H1 (cell line): Measurements from ENCODE around the gene ZMAT5. TPM values are rescaled to one million over a fixed set of nuclear protein-coding genes. Genes with fewer than 3 reads are reported as not detected.
A peak's percentile ranks its signal among the peaks of the same experiment; 100 is the strongest.

Experiments used
- CREB1 ChIP-seq: IDR thresholded peaks from 2 replicates; pipeline ENCODE4 v1.6.1; 2012; ENCODE audit warnings: inconsistent platforms
- EGR1 ChIP-seq: IDR thresholded peaks from 2 replicates; pipeline ENCODE4 v1.6.1; 2011; ENCODE audit warnings: low read depth, low read length, borderline replicate concordance
- GABPA ChIP-seq: IDR thresholded peaks from 2 replicates; pipeline ENCODE4 v1.6.1; 2011; ENCODE audit warnings: mild to moderate bottlenecking, low read length, moderate library complexity, borderline replicate concordance; ENCODE audit not compliant: insufficient read depth
- HDAC6 ChIP-seq: IDR thresholded peaks from one replicate; pipeline ENCODE4 v1.7.1; 2012; ENCODE audit warnings: low read depth, mild to moderate bottlenecking, inconsistent platforms, low read length, moderate library complexity
- JUN ChIP-seq: IDR thresholded peaks from 2 replicates; pipeline ENCODE4 v1.6.1; 2011; ENCODE audit warnings: low read depth, mild to moderate bottlenecking, improper control_type of control experiment, low read length
- KDM4A ChIP-seq: IDR thresholded peaks from one replicate; pipeline ENCODE4 v1.7.1; 2012; ENCODE audit warnings: low read depth, mild to moderate bottlenecking, moderate library complexity, low read length, inconsistent platforms; ENCODE audit not compliant: severe bottlenecking
- KDM5A ChIP-seq: fragments of 200-600 bp; IDR thresholded peaks from 2 replicates; pipeline ENCODE4 v1.7.1; 2012; ENCODE audit warnings: mild to moderate bottlenecking, low read length, inconsistent platforms, mixed read lengths
- POLR2A ChIP-seq, 2 experiments: IDR thresholded peaks; 1 replicate in 1 of 2; 2 replicates in 1 of 2; pipeline ENCODE4 v1.6.1; 2011; ENCODE audit warnings: low read depth in 2 of 2, low read length in 2 of 2, mild to moderate bottlenecking in 2 of 2; ENCODE audit errors: control extremely low read depth in 1 of 2
- POLR2AphosphoS5 ChIP-seq: IDR thresholded peaks from 2 replicates; pipeline ENCODE4 v1.6.1; 2011; ENCODE audit warnings: low read depth, low read length
- RFX5 ChIP-seq: IDR thresholded peaks from 2 replicates; pipeline ENCODE4 v1.6.1; 2011; ENCODE audit warnings: low read depth, low read length, improper control_type of control experiment, borderline replicate concordance
- SIRT6 ChIP-seq: IDR thresholded peaks from one replicate; pipeline ENCODE4 v1.7.1; 2012; ENCODE audit warnings: low read length, inconsistent platforms
- SP1 ChIP-seq: IDR thresholded peaks from 2 replicates; pipeline ENCODE4 v1.6.1; 2011; ENCODE audit warnings: low read depth, low read length
- SP4 ChIP-seq: IDR thresholded peaks from 2 replicates; pipeline ENCODE4 v1.6.1; 2012; ENCODE audit warnings: low read length, inconsistent platforms
- SUZ12 ChIP-seq: fragments of 200-600 bp; sonication (generic); IDR thresholded peaks from 2 replicates; pipeline ENCODE4 v1.6.1; 2012; ENCODE audit warnings: mild to moderate bottlenecking, inconsistent platforms, low read length, moderate library complexity, mixed read lengths
- TAF1 ChIP-seq: IDR thresholded peaks from 2 replicates; pipeline ENCODE4 v1.6.1; 2011; ENCODE audit warnings: mild to moderate bottlenecking, low read depth, low read length
- TBP ChIP-seq: IDR thresholded peaks from 2 replicates; pipeline ENCODE4 v1.6.1; 2011; ENCODE audit warnings: low read depth, low read length, improper control_type of control experiment
- polyA plus RNA-seq, 7 experiments: library from polyadenylated mRNA; depleted of rRNA in 3 of 7; stranded (reverse) in 5 of 7; unstranded in 2 of 7; fragments of >200 nt in 5 of 7; fragments of 200-250 nt in 2 of 7; gene quantifications; 1 replicate in 5 of 7; 2 replicates in 1 of 7; 4 replicates in 1 of 7; pipeline versions ENCODE4 v1.2.1 to v1.2.3, GENCODE V29; 2011 to 2013; ENCODE audit warnings: missing spikeins in 2 of 7, mixed read lengths in 2 of 7
- total RNA-seq: library from RNA; stranded (reverse); fragmentation: NEBNext Ultra II Directional; extraction: Animal tissue kit (Norgen Biotek cat#: 25700); gene quantifications from 2 replicates; pipeline ENCODE4 v1.2.1, GENCODE V29; 2021
- TF ChIP-seq, protein P1 (sequence below): IDR thresholded peaks from 2 replicates; pipeline ENCODE4 v1.6.1; 2012; ENCODE audit warnings: inconsistent platforms
- TF ChIP-seq, protein P2 (sequence below): IDR thresholded peaks from 2 replicates; pipeline ENCODE4 v1.6.1; 2012; ENCODE audit warnings: low read length, inconsistent platforms
- TF ChIP-seq, protein P3 (sequence below), 3 experiments: IDR thresholded peaks; 1 replicate in 2 of 3; 2 replicates in 1 of 3; pipeline versions ENCODE4 v1.5.1 to v1.6.1; 2011; ENCODE audit warnings: low read length in 3 of 3, mild to moderate bottlenecking in 3 of 3, inconsistent platforms in 2 of 3, low read depth in 1 of 3, moderate library complexity in 1 of 3; ENCODE audit not compliant: insufficient read depth in 1 of 3; ENCODE audit errors: control extremely low read depth in 1 of 3

Gene ZMAT5
- total and polyA plus RNA-seq, 2 of the 8 experiments (the other 6 are each of a cell fraction or from before 2014, with no cell fraction given): 14.0 to 38.3 TPM

DNA sequence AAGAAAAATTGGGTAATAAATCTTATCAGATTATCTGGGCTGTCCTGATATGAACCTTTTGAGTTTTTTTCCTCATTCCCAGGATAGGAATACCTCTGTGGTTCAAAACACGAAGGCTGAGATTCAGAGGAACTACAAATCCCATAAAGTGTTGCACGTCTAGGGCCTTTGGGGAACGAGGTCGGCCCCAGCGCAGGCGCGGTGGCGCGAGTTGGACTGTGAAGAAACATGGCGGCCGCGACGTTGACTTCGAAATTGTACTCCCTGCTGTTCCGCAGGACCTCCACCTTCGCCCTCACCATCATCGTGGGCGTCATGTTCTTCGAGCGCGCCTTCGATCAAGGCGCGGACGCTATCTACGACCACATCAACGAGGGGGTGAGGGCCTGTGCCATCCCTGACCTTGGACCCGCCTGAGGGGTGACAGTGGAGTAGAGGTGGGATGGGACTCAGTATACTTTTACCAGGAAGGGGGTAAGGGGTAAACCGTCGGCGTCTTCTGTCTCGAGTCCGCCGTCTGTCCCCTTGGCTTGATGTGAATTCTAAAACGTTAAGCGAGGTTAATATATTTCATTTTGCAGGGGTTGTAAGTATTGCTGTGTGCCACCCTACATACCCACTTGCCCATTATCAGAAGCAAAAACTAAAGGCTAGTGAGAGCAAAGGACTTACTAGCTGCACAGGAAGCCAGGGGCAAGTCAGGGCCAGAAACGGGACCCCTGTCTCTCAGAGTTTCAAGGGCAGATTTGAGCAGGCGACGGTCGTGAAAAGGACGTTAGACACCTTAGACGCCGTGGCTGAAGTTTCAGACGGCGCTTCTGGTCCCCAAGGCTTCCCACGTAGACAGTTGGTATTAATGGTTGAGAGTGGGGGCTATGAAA is 604 bp upstream of the ZMAT5 start, which contains the start of gene UQCR10 (continued):
- TF ChIP-seq HDAC6: no peak
- TF ChIP-seq POLR2AphosphoS5: peak; percentile 84
- TF ChIP-seq EGR1: no peak
- TF ChIP-seq TAF1: peak; percentile 79
- TF ChIP-seq, protein P1, sequence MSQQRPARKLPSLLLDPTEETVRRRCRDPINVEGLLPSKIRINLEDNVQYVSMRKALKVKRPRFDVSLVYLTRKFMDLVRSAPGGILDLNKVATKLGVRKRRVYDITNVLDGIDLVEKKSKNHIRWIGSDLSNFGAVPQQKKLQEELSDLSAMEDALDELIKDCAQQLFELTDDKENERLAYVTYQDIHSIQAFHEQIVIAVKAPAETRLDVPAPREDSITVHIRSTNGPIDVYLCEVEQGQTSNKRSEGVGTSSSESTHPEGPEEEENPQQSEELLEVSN: no peak
- TF ChIP-seq, protein P2, sequence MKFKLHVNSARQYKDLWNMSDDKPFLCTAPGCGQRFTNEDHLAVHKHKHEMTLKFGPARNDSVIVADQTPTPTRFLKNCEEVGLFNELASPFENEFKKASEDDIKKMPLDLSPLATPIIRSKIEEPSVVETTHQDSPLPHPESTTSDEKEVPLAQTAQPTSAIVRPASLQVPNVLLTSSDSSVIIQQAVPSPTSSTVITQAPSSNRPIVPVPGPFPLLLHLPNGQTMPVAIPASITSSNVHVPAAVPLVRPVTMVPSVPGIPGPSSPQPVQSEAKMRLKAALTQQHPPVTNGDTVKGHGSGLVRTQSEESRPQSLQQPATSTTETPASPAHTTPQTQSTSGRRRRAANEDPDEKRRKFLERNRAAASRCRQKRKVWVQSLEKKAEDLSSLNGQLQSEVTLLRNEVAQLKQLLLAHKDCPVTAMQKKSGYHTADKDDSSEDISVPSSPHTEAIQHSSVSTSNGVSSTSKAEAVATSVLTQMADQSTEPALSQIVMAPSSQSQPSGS: no peak
- TF ChIP-seq SP4: no peak
- TF ChIP-seq TBP: peak; percentile 46
- no peak for TF ChIP-seq SUZ12
- no peak for TF ChIP-seq CREB1
- TF ChIP-seq GABPA: no peak
- TF ChIP-seq KDM4A: peak; percentile 86
- TF ChIP-seq SIRT6: no peak
- TF ChIP-seq KDM5A: peak; percentile 75; the same call in 1 of the 2 replicates
- peak in 1 of 2 experiments; percentile 53; a peak in 1 of 3 replicates for TF ChIP-seq POLR2A (IDR thresholded peaks at IDR 0.05; ENCODE audit: control extremely low read depth in 1 of 2, low read depth in 2 of 2, low read length in 2 of 2)
- no peak for TF ChIP-seq SP1
- TF ChIP-seq JUN: no peak
- no peak for TF ChIP-seq RFX5
- TF ChIP-seq, protein P3, sequence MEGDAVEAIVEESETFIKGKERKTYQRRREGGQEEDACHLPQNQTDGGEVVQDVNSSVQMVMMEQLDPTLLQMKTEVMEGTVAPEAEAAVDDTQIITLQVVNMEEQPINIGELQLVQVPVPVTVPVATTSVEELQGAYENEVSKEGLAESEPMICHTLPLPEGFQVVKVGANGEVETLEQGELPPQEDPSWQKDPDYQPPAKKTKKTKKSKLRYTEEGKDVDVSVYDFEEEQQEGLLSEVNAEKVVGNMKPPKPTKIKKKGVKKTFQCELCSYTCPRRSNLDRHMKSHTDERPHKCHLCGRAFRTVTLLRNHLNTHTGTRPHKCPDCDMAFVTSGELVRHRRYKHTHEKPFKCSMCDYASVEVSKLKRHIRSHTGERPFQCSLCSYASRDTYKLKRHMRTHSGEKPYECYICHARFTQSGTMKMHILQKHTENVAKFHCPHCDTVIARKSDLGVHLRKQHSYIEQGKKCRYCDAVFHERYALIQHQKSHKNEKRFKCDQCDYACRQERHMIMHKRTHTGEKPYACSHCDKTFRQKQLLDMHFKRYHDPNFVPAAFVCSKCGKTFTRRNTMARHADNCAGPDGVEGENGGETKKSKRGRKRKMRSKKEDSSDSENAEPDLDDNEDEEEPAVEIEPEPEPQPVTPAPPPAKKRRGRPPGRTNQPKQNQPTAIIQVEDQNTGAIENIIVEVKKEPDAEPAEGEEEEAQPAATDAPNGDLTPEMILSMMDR (IDR thresholded peaks at IDR 0.05; ENCODE audit: control extremely low read depth in 1 of 3, insufficient read depth in 1 of 3, low read depth in 1 of 3, low read length in 3 of 3): no peak
